Activated CD8-positive, alpha-beta T cell treated with anti-CD3 and anti-CD28 coated beads for 36 hours (primary cell): ENCODE results near the gene WHRN. TPM values are rescaled to one million over a fixed set of nuclear protein-coding genes. Genes with fewer than 3 reads are reported as not detected.

Experiments
- ATAC-seq: fragments of 200-7000 bp; cut with Tn5 transposase; one replicate; pipeline ENCODE4 v1.10.0; 2021; ENCODE audit warnings: mild to moderate bottlenecking, moderate library complexity
- CTCF ChIA-PET: fragments of 350-600 bp; sonication (Branson Sonifier 250); formaldehyde crosslinking; loops from one replicate; lab custom pipeline; 2021; ENCODE audit warnings: antibody characterized with exemption; lab: Charles Lee
- POLR2A ChIA-PET: fragments of 350-600 bp; sonication (Branson Sonifier 250); formaldehyde crosslinking; loops from one replicate; lab custom pipeline; 2021; ENCODE audit warnings: antibody characterized with exemption; lab: Charles Lee
- DNase-seq: peaks from one replicate; pipeline ENCODE4 v3.0.0-alpha.2; 2020
- H3K27ac Mint-ChIP-seq: one replicate; pipeline ENCODE4 v1.8.0; 2021; ENCODE audit warnings: mild to moderate bottlenecking, mixed read lengths
- H3K27me3 Mint-ChIP-seq: one replicate; pipeline ENCODE4 v1.8.0; 2021; ENCODE audit warnings: mixed read lengths
- H3K36me3 Mint-ChIP-seq: one replicate; pipeline ENCODE4 v1.8.0; 2021; ENCODE audit warnings: low read depth, mixed read lengths
- H3K4me1 Mint-ChIP-seq: one replicate; pipeline ENCODE4 v1.8.0; 2021; ENCODE audit warnings: low read depth, mixed read lengths
- H3K4me3 Mint-ChIP-seq: one replicate; pipeline ENCODE4 v1.8.0; 2021; ENCODE audit warnings: mild to moderate bottlenecking, moderate library complexity, mixed read lengths
- H3K9me3 Mint-ChIP-seq: one replicate; pipeline ENCODE4 v1.8.0; 2021; ENCODE audit warnings: mixed read lengths
- intact Hi-C: fragments of 100-400 bp; cut with micrococcal nuclease; formaldehyde crosslinking; loops from one replicate; pipeline ENCODE4 v1.10.0; 2022
- total RNA-seq, 2 experiments: library from RNA; stranded (reverse); gene quantifications; one replicate each; pipeline ENCODE4 v1.2.3, GENCODE V29; 2021
- TF ChIP-seq, protein P1 (sequence below): fragments of 200-600 bp; IDR thresholded peaks from one replicate; pipeline ENCODE4 v1.8.0; 2022; ENCODE audit warnings: antibody characterized with exemption, mild to moderate bottlenecking

Gene WHRN
- total RNA-seq, 2 experiments from 2014 or later: 12.6 to 14.9 TPM

DNA sequence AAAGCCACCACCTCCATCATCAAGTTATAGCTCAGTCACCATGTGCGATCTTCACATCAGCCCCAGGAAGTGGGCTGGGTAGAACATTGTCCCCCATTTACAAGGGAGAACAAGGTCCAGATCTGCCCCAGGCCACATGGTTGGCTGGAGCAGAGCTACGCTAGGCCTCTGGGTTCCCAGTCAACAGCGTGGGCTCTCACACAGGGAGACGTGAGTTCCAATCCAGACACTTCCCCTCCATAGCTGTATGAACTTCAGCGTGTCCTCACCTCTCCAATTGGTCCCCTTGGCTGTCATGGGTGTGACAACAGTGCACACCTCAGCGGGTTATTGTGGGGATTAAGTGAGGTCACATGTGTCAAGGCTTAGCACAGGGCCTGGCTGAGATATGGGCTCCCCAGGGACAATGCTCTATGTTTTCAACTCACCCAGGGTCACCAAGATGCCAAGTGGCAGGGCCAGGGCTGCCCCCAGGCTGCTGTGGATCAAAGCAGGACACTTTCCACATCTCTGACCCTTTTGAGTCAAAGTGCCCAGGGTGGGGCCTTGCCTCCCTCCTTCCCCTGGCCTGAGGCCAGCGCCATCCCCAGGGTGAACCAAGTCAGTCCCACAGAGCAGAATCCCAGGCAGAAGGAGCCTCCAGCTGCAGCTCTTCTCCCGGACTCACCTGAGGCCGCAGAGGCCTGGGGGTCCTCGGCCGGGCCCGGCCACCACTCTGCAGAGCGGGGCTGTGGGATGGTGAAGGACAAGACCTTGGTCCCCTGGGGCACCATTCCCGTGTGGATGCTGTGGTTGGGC is 137.3 kb downstream of the WHRN start:
- no peak overlapping the region for H3K4me3 Mint-ChIP-seq
- TF ChIP-seq, protein P1, sequence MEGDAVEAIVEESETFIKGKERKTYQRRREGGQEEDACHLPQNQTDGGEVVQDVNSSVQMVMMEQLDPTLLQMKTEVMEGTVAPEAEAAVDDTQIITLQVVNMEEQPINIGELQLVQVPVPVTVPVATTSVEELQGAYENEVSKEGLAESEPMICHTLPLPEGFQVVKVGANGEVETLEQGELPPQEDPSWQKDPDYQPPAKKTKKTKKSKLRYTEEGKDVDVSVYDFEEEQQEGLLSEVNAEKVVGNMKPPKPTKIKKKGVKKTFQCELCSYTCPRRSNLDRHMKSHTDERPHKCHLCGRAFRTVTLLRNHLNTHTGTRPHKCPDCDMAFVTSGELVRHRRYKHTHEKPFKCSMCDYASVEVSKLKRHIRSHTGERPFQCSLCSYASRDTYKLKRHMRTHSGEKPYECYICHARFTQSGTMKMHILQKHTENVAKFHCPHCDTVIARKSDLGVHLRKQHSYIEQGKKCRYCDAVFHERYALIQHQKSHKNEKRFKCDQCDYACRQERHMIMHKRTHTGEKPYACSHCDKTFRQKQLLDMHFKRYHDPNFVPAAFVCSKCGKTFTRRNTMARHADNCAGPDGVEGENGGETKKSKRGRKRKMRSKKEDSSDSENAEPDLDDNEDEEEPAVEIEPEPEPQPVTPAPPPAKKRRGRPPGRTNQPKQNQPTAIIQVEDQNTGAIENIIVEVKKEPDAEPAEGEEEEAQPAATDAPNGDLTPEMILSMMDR: no peak
- peaks cover 93% of the 10 kb centered on the region for H3K36me3 Mint-ChIP-seq
- intact Hi-C loops: no loop called here
- POLR2A ChIA-PET: interaction anchor here (0.6 to 14.2 kb wide), 9 partner anchors 9 to 239 kb away, joined by 3 to 351 read pairs (median 8); partner anchors contain the start of gene AKNA
- H3K4me1 Mint-ChIP-seq: peaks cover 92% of the 10 kb centered on the region
- peak overlapping the region; percentile 93 for H3K27ac Mint-ChIP-seq
- H3K9me3 Mint-ChIP-seq: no peaks in the 10 kb centered on the region
- CTCF ChIA-PET: interaction anchor here (1.0 to 1.5 kb wide), 4 partner anchors 13 to 28 kb away, joined by 4 to 7 read pairs (median 4); partner anchors contain the start of gene AKNA
- DNase-seq (peak; percentile 30), ATAC-seq (no peak)
- no peaks in the 10 kb centered on the region for H3K27me3 Mint-ChIP-seq

GRCh38 chr9:114367366-114367765 is 137.9 kb downstream of the WHRN start:
- DNase-seq (no peak), ATAC-seq (no peak)
- POLR2A ChIA-PET: interaction anchor here (0.6 to 14.2 kb wide), 7 partner anchors 9 to 221 kb away, joined by 3 to 351 read pairs (median 8); partner anchors contain the start of gene AKNA
- intact Hi-C loops: no loop called here
- H3K9me3 Mint-ChIP-seq: no peaks in the 10 kb centered on the region
- H3K27me3 Mint-ChIP-seq: no peaks in the 10 kb centered on the region
- peaks cover 90% of the 10 kb centered on the region for H3K4me1 Mint-ChIP-seq
- peak overlapping the region; percentile 93 for H3K27ac Mint-ChIP-seq
- peaks cover 93% of the 10 kb centered on the region for H3K36me3 Mint-ChIP-seq
- CTCF ChIA-PET: interaction anchor here (1.0 to 1.5 kb wide), 3 partner anchors 14 to 21 kb away, joined by 4 to 7 read pairs (median 5); partner anchors contain the start of gene AKNA
- TF ChIP-seq, protein P1: no peak
- H3K4me3 Mint-ChIP-seq: peak overlapping the region; percentile 38

DNA sequence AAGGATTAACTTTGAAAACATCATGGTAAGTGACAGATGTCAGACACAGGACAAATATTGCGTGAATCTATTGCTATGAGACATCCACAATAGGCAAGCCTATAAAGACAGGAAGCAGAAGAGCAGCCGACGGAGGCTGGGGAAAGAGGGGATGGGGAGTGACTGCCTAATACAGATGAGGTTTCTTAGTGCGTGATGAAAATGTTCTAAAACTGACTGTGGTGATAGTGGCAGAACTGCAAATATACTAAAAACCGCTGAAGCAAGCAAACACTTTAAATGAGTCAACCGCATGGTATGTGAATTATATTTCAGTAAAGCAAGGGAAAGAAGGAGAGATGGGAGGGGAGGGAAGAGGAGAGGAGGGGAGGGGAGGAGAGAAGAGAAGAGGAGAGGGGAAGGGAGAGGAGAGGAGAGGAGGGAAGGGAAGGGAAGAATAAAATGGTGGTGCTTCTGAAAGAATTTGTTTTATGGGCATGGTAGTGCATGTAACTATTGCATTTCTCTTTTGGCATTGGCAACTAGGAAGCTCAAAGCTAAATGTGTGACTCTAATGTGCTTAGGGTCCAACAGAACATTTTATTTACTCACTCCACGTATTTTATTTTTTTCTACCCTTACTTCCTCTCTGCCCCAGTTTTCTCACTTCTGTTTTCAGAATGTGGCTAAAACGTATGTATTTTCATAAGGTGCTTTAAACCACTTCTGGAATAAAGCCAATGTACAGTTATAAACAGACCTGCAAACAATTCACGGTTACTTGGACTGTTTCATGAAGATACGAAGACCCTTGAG is 138.7 kb downstream of the WHRN start:
- TF ChIP-seq, protein P1: no peak

DNA sequence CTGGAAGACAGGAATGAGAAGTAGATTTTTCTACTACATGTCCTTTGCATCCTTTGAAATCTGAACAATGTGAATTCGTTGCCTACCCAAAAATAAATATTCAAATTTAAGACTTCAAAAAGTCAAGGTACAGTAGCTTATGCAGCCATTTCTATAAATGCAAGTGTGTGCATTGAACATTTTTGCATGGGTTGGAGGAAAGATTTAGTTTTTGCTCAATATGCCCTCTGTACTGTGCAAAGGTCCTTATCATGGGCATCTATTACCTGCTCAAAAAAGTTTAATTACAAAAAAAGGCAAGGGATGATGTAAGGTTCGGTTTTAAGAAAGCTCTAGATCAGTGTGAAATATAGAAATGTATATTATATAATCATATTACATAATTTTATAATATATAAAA is 140.1 kb downstream of the WHRN start:
- TF ChIP-seq, protein P1: no peak
- Mint-ChIP-seq H3K4me3 (no peak overlapping the region), H3K27me3 (no peaks in the 10 kb centered on the region), H3K27ac (peak overlapping the region; percentile 97), H3K36me3 (peaks cover 95% of the 10 kb centered on the region), H3K9me3 (no peaks in the 10 kb centered on the region), H3K4me1 (peaks cover 87% of the 10 kb centered on the region)
- POLR2A ChIA-PET: interaction anchor here (0.8 to 14.2 kb wide), 7 partner anchors 8 to 32 kb away, joined by 3 to 351 read pairs (median 4); partner anchors contain the start of gene AKNA
- intact Hi-C loops: no loop called here
- DNase-seq: no peak
- CTCF ChIA-PET: interaction anchor here (0.8 to 1.4 kb wide), 4 partner anchors 11 to 31 kb away, joined by 3 to 10 read pairs (median 4); no protein-coding TSS in a partner anchor
- ATAC-seq: no peak

More for the DNA sequence above, 138.7 kb downstream of the WHRN start:
- no peaks in the 10 kb centered on the region for H3K27me3 Mint-ChIP-seq
- H3K9me3 Mint-ChIP-seq: no peaks in the 10 kb centered on the region
- ATAC-seq (peak; percentile 50), DNase-seq (peak; percentile 59)
- peak overlapping the region; percentile 38 for H3K4me3 Mint-ChIP-seq
- CTCF ChIA-PET: interaction anchor here (1.4 to 1.5 kb wide), 2 partner anchors 15 to 22 kb away, joined by 6 to 7 read pairs; partner anchors contain the start of gene AKNA
- POLR2A ChIA-PET: interaction anchor here (1.2 to 14.2 kb wide), 5 partner anchors 10 to 21 kb away, joined by 4 to 351 read pairs (median 13); partner anchors contain the start of gene AKNA
- intact Hi-C loops: no loop called here
- peaks cover 86% of the 10 kb centered on the region for H3K4me1 Mint-ChIP-seq
- H3K27ac Mint-ChIP-seq: peak overlapping the region; percentile 93
- peaks cover 94% of the 10 kb centered on the region for H3K36me3 Mint-ChIP-seq
